ENCODE measurements around the gene NEK7.

- TF ChIP-seq, protein P1, sequence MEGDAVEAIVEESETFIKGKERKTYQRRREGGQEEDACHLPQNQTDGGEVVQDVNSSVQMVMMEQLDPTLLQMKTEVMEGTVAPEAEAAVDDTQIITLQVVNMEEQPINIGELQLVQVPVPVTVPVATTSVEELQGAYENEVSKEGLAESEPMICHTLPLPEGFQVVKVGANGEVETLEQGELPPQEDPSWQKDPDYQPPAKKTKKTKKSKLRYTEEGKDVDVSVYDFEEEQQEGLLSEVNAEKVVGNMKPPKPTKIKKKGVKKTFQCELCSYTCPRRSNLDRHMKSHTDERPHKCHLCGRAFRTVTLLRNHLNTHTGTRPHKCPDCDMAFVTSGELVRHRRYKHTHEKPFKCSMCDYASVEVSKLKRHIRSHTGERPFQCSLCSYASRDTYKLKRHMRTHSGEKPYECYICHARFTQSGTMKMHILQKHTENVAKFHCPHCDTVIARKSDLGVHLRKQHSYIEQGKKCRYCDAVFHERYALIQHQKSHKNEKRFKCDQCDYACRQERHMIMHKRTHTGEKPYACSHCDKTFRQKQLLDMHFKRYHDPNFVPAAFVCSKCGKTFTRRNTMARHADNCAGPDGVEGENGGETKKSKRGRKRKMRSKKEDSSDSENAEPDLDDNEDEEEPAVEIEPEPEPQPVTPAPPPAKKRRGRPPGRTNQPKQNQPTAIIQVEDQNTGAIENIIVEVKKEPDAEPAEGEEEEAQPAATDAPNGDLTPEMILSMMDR (IDR thresholded peaks at IDR 0.05 in 4 of 5, conservative IDR thresholded peaks at IDR 0.05 in 1 of 5), result no peak
- TF ChIP-seq POLR2A (IDR thresholded peaks at IDR 0.05), result no peak
These were observed 112.8 kb downstream of the NEK7 start for GRCh38 chr1:198269646-198269940.
